Endothelial cell of umbilical vein (primary cell): ENCODE results near the gene ALK.

Experiments
- CTCF ChIP-seq, 2 donors: IDR thresholded peaks; 1 replicate in 1 of 2; 2 replicates in 1 of 2; pipeline ENCODE4 v1.5.1; 2011; ENCODE audit warnings: low read length in 2 of 2, mild to moderate bottlenecking in 2 of 2, moderate library complexity in 2 of 2, control low read depth in 1 of 2, inconsistent platforms in 1 of 2, low read depth in 1 of 2; ENCODE audit not compliant: insufficient read depth in 1 of 2; ENCODE audit errors: extremely low read depth in 1 of 2
- EZH2 ChIP-seq: IDR thresholded peaks from 2 replicates; pipeline ENCODE4 v1.6.1; 2012; ENCODE audit warnings: borderline replicate concordance, low read depth, mild to moderate bottlenecking, moderate library complexity, low read length, inconsistent platforms; ENCODE audit not compliant: severe bottlenecking
- GATA2 ChIP-seq: IDR thresholded peaks from 2 replicates; pipeline ENCODE4 v1.7.0; 2011; ENCODE audit warnings: low read depth, mild to moderate bottlenecking, moderate library complexity, mixed read lengths, low read length; ENCODE audit not compliant: insufficient read length, insufficient read depth
- MYC ChIP-seq: IDR thresholded peaks from one replicate; pipeline ENCODE4 v1.6.1; 2011; ENCODE audit warnings: mild to moderate bottlenecking, low read depth, low read length

- TF ChIP-seq MYC: no peak
- no peak for TF ChIP-seq CTCF (IDR thresholded peaks at IDR 0.05; ENCODE audit: extremely low read depth in 1 of 2, insufficient read depth in 1 of 2, low read depth in 1 of 2, low read length in 2 of 2)
- no peak for TF ChIP-seq GATA2
- TF ChIP-seq EZH2: no peak
These were observed 348.2 kb downstream of the ALK start for GRCh38 chr2:29573147-29573546.
